ENCODE results near the gene PDK1.
A peak's percentile ranks its signal among the peaks of the same experiment; 100 is the strongest.
"Not testable (repeated sequence)": the region's sequence is repeated elsewhere in the genome, so short reads cannot be mapped to it uniquely, and the experiment has no call there.

Gene PDK1

GRCh38 chr2:172513935-172514586 lies 41.8 kb upstream of the PDK1 start:
- no peak for DNase-seq (ENCODE audit: low read depth)
- H3K4me3 ChIP-seq (ENCODE audit: low read length), result no peak overlapping the region
- no peak for TF ChIP-seq CTCF (IDR thresholded peaks at IDR 0.05; ENCODE audit: insufficient read depth, low read depth, low read length, missing control alignments)

- DNase-seq (ENCODE audit: low read depth), result peak; percentile 68
- H3K4me3 ChIP-seq (ENCODE audit: low read length), result no peak overlapping the region
- no peak for TF ChIP-seq CTCF (IDR thresholded peaks at IDR 0.05; ENCODE audit: insufficient read depth, low read depth, low read length, missing control alignments)
These were observed 39.6 kb upstream of the PDK1 start for GRCh38 chr2:172516299-172516698.

- no peak overlapping the region for H3K4me3 ChIP-seq (ENCODE audit: low read length)
- TF ChIP-seq CTCF (IDR thresholded peaks at IDR 0.05; ENCODE audit: insufficient read depth, low read depth, low read length, missing control alignments), result no peak
- DNase-seq (ENCODE audit: low read depth), result no peak
These were observed 36.9 kb upstream of the PDK1 start for GRCh38 chr2:172518995-172519394.

GRCh38 chr2:172525601-172526000 lies 30.3 kb upstream of the PDK1 start:
- no peak for TF ChIP-seq CTCF (IDR thresholded peaks at IDR 0.05; ENCODE audit: insufficient read depth, low read depth, low read length, missing control alignments)
- no peak for DNase-seq (ENCODE audit: low read depth)
- H3K4me3 ChIP-seq (ENCODE audit: low read length), result no peak overlapping the region

GRCh38 chr2:172531309-172531708 lies 24.6 kb upstream of the PDK1 start:
- no peak for DNase-seq (ENCODE audit: low read depth)
- no peak for TF ChIP-seq CTCF (IDR thresholded peaks at IDR 0.05; ENCODE audit: insufficient read depth, low read depth, low read length, missing control alignments)
- H3K4me3 ChIP-seq (ENCODE audit: low read length), result no peak overlapping the region

GRCh38 chr2:172532461-172532860 lies 23.4 kb upstream of the PDK1 start:
- not testable (repeated sequence) for DNase-seq (ENCODE audit: low read depth); H3K4me3 ChIP-seq (ENCODE audit: low read length)

GRCh38 chr2:172533687-172534086 lies 22.2 kb upstream of the PDK1 start:
- DNase-seq (ENCODE audit: low read depth), result no peak
- no peak overlapping the region for H3K4me3 ChIP-seq (ENCODE audit: low read length)
- TF ChIP-seq CTCF (IDR thresholded peaks at IDR 0.05; ENCODE audit: insufficient read depth, low read depth, low read length, missing control alignments), result no peak
